Panc1 (cell line): ENCODE data around the gene MRPL40. TPM values are rescaled to one million over a fixed set of nuclear protein-coding genes. Genes with fewer than 3 reads are reported as not detected.

Experiments
- ATAC-seq: fragments of 200-7000 bp; cut with Tn5 transposase; 2 replicates; pipeline ENCODE4 v1.9.1; 2020; ENCODE audit warnings: mild to moderate bottlenecking, moderate library complexity
- BruUV-seq: library from RNA; stranded (reverse); fragments of 400-500 nt; replicated peaks from 2 replicates; lab custom pipeline; 2021; lab: Mats Ljungman, UMichigan
- CTCF ChIA-PET: fragments of 300-600 bp; sonication (Branson Sonifier 250); formaldehyde crosslinking; loops from one replicate; lab custom pipeline; 2022; ENCODE audit warnings: antibody characterized with exemption; lab: Charles Lee
- POLR2A ChIA-PET: fragments of 300-600 bp; sonication (Branson Sonifier 250); formaldehyde crosslinking; loops from one replicate; lab custom pipeline; 2022; ENCODE audit warnings: antibody characterized with exemption; lab: Charles Lee
- DNase-seq: peaks from one replicate; pipeline ENCODE4 v3.0.0-alpha.2; 2010; ENCODE audit warnings: low read depth, low spot score
- H3K27ac ChIP-seq: 2 replicates; pipeline ENCODE4 v1.5.1; 2011; ENCODE audit warnings: mild to moderate bottlenecking, low read length, inconsistent platforms
- H3K27me3 ChIP-seq: fragments of 200-500 bp; sonication (Bioruptor generic); 2 replicates; pipeline ENCODE4 v1.6.0; 2014; ENCODE audit warnings: low read length, inconsistent platforms; ENCODE audit not compliant: control insufficient read depth, insufficient read depth
- H3K36me3 ChIP-seq: fragments of 200-500 bp; sonication (Bioruptor generic); 2 replicates; pipeline ENCODE4 v1.5.1; 2014; ENCODE audit warnings: inconsistent platforms, mild to moderate bottlenecking, low read length, moderate library complexity; ENCODE audit not compliant: control insufficient read depth, insufficient read depth
- H3K4me1 ChIP-seq: 2 replicates; pipeline ENCODE4 v1.5.1; 2011; ENCODE audit warnings: inconsistent platforms, mild to moderate bottlenecking, low read length, moderate library complexity; ENCODE audit not compliant: control insufficient read depth, insufficient read depth
- H3K4me3 ChIP-seq, 2 experiments: 2 replicates each; pipeline ENCODE4 v1.5.1; 2011 to 2012; ENCODE audit warnings: low read depth in 2 of 2, low read length in 2 of 2, mild to moderate bottlenecking in 2 of 2, inconsistent platforms in 1 of 2, moderate library complexity in 1 of 2
- H3K9me3 ChIP-seq: fragments of 200-500 bp; sonication (Bioruptor generic); 2 replicates; pipeline ENCODE4 v1.5.1; 2014; ENCODE audit warnings: low read depth, mild to moderate bottlenecking, inconsistent platforms, low read length, moderate library complexity; ENCODE audit not compliant: control insufficient read depth, insufficient read depth
- POLR2AphosphoS5 ChIP-seq: IDR thresholded peaks from 2 replicates; pipeline ENCODE4 v1.6.1; 2012; ENCODE audit warnings: mild to moderate bottlenecking, low read depth, low read length, moderate library complexity
- SIN3A ChIP-seq: IDR thresholded peaks from 2 replicates; pipeline ENCODE4 v1.6.1; 2012; ENCODE audit warnings: low read depth, mild to moderate bottlenecking, low read length, moderate library complexity, borderline replicate concordance; ENCODE audit not compliant: insufficient read depth
- TCF7L2 ChIP-seq: IDR thresholded peaks from 2 replicates; pipeline ENCODE4 v1.6.1; 2011; ENCODE audit warnings: mild to moderate bottlenecking, low read depth, low read length, inconsistent platforms
- in situ Hi-C: cut with HindIII; loops from 2 replicates; pipeline ENCODE4 v1.10.0; 2016; ENCODE audit warnings: low sequenced_read_pairs, low pct_unique_long_range_greater_than_20kb
- intact Hi-C: fragments of 100-400 bp; cut with micrococcal nuclease; formaldehyde crosslinking; loops from one replicate; pipeline ENCODE4 v1.10.0; 2022; ENCODE audit not compliant: unreplicated experiment
- total RNA-seq: library from RNA; stranded (reverse); gene quantifications from one replicate; pipeline ENCODE4 v1.2.1, GENCODE V29; 2021; ENCODE audit not compliant: unreplicated experiment
- TF ChIP-seq, protein P1 (sequence below), 2 experiments: IDR thresholded peaks; 2 replicates each; pipeline ENCODE4 v1.6.1; 2011 to 2012; ENCODE audit warnings: low read depth in 2 of 2, control low read depth in 1 of 2, low read length in 1 of 2, mild to moderate bottlenecking in 1 of 2, moderate library complexity in 1 of 2; ENCODE audit not compliant: insufficient read depth in 1 of 2
- TF ChIP-seq, protein P2 (sequence below): fragments of 450-650 bp; IDR thresholded peaks from 2 replicates; pipeline ENCODE4 v1.5.1; 2017; ENCODE audit warnings: mild to moderate bottlenecking

MRPL40 gene
- total RNA-seq, 1 experiment from 2014 or later = 36.3 TPM

DNA sequence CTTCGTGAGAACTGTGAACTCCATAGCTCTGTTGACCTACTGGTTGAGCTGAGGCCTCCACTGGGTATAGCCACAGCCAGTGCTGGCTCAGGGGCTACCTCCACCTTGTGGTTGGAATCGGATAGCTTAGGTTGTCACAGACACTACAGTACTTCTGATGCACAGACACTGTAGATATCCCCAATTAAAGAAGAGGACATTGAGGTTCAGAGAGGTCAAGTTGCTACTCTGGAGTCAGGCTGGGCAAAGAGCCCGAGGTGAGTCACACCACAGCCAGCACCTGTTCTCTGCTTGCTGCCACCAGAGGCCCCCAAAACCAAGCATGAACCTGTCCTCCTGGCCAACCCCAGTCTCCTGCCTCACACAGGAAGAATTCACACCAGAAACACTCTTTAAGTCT is 41.2 kb downstream of the MRPL40 start:
- Histone ChIP-seq H3K36me3 (peaks cover 6% of the 10 kb centered on the region), H3K27ac (no peak overlapping the region), H3K4me3 (no peak overlapping the region), H3K4me1 (peaks cover 3% of the 10 kb centered on the region; the same call in 1 of the 2 replicates), H3K9me3 (no peaks in the 10 kb centered on the region), H3K27me3 (no peaks in the 10 kb centered on the region)
- intact Hi-C loops = no loop called here
- ChIA-PET POLR2A (interaction anchor here (0.6 kb wide), 1 partner anchor 356 kb away, joined by 3 read pairs; no protein-coding TSS in a partner anchor), CTCF (interaction anchor here (0.6 kb wide), 1 partner anchor 16 kb away, joined by 3 read pairs; no protein-coding TSS in a partner anchor)
- DNase-seq (no peak), ATAC-seq (peak; percentile 61; the same call in 1 of the 2 replicates)
- TF ChIP-seq POLR2AphosphoS5 = no peak
- no peak for TF ChIP-seq SIN3A
- TF ChIP-seq, protein P1, sequence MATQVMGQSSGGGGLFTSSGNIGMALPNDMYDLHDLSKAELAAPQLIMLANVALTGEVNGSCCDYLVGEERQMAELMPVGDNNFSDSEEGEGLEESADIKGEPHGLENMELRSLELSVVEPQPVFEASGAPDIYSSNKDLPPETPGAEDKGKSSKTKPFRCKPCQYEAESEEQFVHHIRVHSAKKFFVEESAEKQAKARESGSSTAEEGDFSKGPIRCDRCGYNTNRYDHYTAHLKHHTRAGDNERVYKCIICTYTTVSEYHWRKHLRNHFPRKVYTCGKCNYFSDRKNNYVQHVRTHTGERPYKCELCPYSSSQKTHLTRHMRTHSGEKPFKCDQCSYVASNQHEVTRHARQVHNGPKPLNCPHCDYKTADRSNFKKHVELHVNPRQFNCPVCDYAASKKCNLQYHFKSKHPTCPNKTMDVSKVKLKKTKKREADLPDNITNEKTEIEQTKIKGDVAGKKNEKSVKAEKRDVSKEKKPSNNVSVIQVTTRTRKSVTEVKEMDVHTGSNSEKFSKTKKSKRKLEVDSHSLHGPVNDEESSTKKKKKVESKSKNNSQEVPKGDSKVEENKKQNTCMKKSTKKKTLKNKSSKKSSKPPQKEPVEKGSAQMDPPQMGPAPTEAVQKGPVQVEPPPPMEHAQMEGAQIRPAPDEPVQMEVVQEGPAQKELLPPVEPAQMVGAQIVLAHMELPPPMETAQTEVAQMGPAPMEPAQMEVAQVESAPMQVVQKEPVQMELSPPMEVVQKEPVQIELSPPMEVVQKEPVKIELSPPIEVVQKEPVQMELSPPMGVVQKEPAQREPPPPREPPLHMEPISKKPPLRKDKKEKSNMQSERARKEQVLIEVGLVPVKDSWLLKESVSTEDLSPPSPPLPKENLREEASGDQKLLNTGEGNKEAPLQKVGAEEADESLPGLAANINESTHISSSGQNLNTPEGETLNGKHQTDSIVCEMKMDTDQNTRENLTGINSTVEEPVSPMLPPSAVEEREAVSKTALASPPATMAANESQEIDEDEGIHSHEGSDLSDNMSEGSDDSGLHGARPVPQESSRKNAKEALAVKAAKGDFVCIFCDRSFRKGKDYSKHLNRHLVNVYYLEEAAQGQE (IDR thresholded peaks at IDR 0.05; ENCODE audit: insufficient read depth in 1 of 2, low read depth in 2 of 2, low read length in 1 of 2) = no peak
- TF ChIP-seq, protein P2, sequence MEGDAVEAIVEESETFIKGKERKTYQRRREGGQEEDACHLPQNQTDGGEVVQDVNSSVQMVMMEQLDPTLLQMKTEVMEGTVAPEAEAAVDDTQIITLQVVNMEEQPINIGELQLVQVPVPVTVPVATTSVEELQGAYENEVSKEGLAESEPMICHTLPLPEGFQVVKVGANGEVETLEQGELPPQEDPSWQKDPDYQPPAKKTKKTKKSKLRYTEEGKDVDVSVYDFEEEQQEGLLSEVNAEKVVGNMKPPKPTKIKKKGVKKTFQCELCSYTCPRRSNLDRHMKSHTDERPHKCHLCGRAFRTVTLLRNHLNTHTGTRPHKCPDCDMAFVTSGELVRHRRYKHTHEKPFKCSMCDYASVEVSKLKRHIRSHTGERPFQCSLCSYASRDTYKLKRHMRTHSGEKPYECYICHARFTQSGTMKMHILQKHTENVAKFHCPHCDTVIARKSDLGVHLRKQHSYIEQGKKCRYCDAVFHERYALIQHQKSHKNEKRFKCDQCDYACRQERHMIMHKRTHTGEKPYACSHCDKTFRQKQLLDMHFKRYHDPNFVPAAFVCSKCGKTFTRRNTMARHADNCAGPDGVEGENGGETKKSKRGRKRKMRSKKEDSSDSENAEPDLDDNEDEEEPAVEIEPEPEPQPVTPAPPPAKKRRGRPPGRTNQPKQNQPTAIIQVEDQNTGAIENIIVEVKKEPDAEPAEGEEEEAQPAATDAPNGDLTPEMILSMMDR = no peak
- no peak for TF ChIP-seq TCF7L2
- no TSS peak for BruUV-seq
- in situ Hi-C loops = no loop called here

DNA sequence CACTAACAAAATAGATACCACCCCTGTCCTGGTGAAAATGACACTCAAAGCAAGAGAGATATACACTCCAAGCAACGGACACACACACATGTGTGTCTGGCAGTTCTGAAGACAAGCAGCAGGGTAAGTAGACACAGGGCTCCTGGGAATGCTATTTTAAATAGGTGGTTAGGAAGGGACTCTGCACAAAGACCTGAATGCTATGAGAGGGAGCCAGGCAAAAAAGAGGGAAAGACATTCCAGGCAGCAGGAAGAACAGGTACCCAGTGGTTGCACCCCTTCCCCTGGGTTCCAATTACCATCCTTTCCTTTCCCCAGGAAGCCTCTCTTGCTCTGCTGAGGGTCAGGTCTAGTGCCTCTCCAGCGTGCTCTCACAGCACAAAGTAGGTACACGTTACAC is 43.7 kb downstream of the MRPL40 start:
- no peaks in the 10 kb centered on the region for H3K27me3 ChIP-seq
- peaks cover 3% of the 10 kb centered on the region; the same call in 1 of the 2 replicates for H3K4me1 ChIP-seq
- in situ Hi-C loops (no loop called here), intact Hi-C loops (no loop called here)
- H3K36me3 ChIP-seq = peaks cover 6% of the 10 kb centered on the region
- no peak overlapping the region for H3K27ac ChIP-seq
- H3K9me3 ChIP-seq = no peaks in the 10 kb centered on the region
- POLR2A ChIA-PET = no interaction called here
- CTCF ChIA-PET = no interaction called here
- TF ChIP-seq TCF7L2 = no peak
- TF ChIP-seq, protein P2 = no peak
- no peak for TF ChIP-seq SIN3A
- TF ChIP-seq, protein P1 (IDR thresholded peaks at IDR 0.05; ENCODE audit: insufficient read depth in 1 of 2, low read depth in 2 of 2, low read length in 1 of 2) = no peak
- TF ChIP-seq POLR2AphosphoS5 = no peak
- ATAC-seq = no peak
- BruUV-seq = no TSS peak
- DNase-seq = no peak
- no peak overlapping the region for H3K4me3 ChIP-seq
